ENCODE results near the gene ITGB5. TPM values are rescaled to one million over a fixed set of nuclear protein-coding genes. Genes with fewer than 3 reads are reported as not detected.

ITGB5 gene
- total RNA-seq, 1 experiment from 2014 or later, result 77.8 TPM

DNA sequence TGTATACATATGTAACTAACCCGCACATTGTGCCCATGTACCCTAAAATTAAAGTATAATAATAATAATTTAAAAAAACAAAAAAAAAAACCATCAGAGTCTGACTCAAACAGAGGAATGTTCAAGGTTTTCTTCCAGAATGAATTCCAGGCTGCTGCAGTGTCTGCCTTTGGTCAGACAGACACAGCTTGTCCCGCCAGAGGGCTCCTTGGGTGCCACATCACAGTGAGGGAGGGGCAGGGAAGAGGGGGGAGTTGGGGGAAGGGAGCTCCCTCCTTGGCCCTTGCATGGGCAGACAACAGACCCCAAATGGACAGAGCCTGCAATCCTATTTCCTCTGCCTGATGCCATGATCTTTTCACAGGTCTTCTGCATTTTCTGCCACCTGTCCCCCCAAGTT, 36.5 kb downstream of the ITGB5 start:
- H3K79me2 ChIP-seq (ENCODE audit: insufficient read depth, low read length), result no peaks in the 10 kb centered on the region
- ChIA-PET CTCF (no interaction called here), RAD21 (ENCODE audit: low non-redundant PET in 1 of 2, low total read pairs in 2 of 2, uncharacterized antibody in 2 of 2, unreplicated experiment in 2 of 2) (no interaction called here), POLR2A (no interaction called here)
- no peaks in the 10 kb centered on the region for H3K27me3 ChIP-seq (ENCODE audit: insufficient read depth, low read length)
- intact Hi-C loops (cut with micrococcal nuclease), result no loop called here
- no peak overlapping the region for H2AFZ ChIP-seq (ENCODE audit: low read depth, low read length, poor library complexity, severe bottlenecking)
- no peak overlapping the region for H3K4me3 ChIP-seq (replicated peaks in 1 of 2; ENCODE audit: low read depth in 1 of 2, low read length in 2 of 2)
- H3K4me2 ChIP-seq (ENCODE audit: low read length), result no peak overlapping the region
- ATAC-seq, result no peak
- H3K9me2 ChIP-seq (ENCODE audit: insufficient read depth), result no peaks in the 10 kb centered on the region
- no peak for DNase-seq (ENCODE audit: low read depth, low spot score)
- TF ChIP-seq TCF7L2 (IDR thresholded peaks at IDR 0.05; ENCODE audit: borderline replicate concordance, extremely low read depth, insufficient read depth, insufficient read length) (no peak), ZFX (IDR thresholded peaks at IDR 0.05) (no peak), RAD21 (IDR thresholded peaks at IDR 0.05; ENCODE audit: low read depth) (no peak), CEBPB (IDR thresholded peaks at IDR 0.05; ENCODE audit: low read depth) (no peak), SIN3A (IDR thresholded peaks at IDR 0.05; ENCODE audit: low read depth) (no peak), EGR1 (IDR thresholded peaks at IDR 0.05; ENCODE audit: low read depth) (no peak), SRF (IDR thresholded peaks at IDR 0.05; ENCODE audit: low read depth) (no peak), CBX3 (IDR thresholded peaks at IDR 0.05; ENCODE audit: low read depth) (no peak), FOSL1 (IDR thresholded peaks at IDR 0.05; ENCODE audit: low read depth) (no peak), CTCF (IDR thresholded peaks at IDR 0.05 in 2 of 3, conservative IDR thresholded peaks at IDR 0.05 in 1 of 3; ENCODE audit: borderline replicate concordance in 1 of 3, insufficient read depth in 1 of 3, low read depth in 2 of 3, low read length in 2 of 3) (no peak), YY1 (IDR thresholded peaks at IDR 0.05; ENCODE audit: extremely low read depth, insufficient replicate concordance, low read depth, low read length) (no peak), JUND (IDR thresholded peaks at IDR 0.05) (no peak)
- TF ChIP-seq, protein P1, sequence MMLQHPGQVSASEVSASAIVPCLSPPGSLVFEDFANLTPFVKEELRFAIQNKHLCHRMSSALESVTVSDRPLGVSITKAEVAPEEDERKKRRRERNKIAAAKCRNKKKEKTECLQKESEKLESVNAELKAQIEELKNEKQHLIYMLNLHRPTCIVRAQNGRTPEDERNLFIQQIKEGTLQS (IDR thresholded peaks at IDR 0.05), result no peak
- TF ChIP-seq, protein P2, sequence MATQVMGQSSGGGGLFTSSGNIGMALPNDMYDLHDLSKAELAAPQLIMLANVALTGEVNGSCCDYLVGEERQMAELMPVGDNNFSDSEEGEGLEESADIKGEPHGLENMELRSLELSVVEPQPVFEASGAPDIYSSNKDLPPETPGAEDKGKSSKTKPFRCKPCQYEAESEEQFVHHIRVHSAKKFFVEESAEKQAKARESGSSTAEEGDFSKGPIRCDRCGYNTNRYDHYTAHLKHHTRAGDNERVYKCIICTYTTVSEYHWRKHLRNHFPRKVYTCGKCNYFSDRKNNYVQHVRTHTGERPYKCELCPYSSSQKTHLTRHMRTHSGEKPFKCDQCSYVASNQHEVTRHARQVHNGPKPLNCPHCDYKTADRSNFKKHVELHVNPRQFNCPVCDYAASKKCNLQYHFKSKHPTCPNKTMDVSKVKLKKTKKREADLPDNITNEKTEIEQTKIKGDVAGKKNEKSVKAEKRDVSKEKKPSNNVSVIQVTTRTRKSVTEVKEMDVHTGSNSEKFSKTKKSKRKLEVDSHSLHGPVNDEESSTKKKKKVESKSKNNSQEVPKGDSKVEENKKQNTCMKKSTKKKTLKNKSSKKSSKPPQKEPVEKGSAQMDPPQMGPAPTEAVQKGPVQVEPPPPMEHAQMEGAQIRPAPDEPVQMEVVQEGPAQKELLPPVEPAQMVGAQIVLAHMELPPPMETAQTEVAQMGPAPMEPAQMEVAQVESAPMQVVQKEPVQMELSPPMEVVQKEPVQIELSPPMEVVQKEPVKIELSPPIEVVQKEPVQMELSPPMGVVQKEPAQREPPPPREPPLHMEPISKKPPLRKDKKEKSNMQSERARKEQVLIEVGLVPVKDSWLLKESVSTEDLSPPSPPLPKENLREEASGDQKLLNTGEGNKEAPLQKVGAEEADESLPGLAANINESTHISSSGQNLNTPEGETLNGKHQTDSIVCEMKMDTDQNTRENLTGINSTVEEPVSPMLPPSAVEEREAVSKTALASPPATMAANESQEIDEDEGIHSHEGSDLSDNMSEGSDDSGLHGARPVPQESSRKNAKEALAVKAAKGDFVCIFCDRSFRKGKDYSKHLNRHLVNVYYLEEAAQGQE (IDR thresholded peaks at IDR 0.05; ENCODE audit: low read depth), result no peak
- H3K4me1 ChIP-seq (ENCODE audit: control insufficient read depth in 1 of 2, insufficient read depth in 2 of 2, low read length in 2 of 2), result peaks cover 6 to 7% of the 10 kb centered on the region in 2 experiments; a peak in 3 of 4 replicates
- peaks cover 0 to 6% of the 10 kb centered on the region in 2 experiments; a peak in 2 of 4 replicates for H3K36me3 ChIP-seq (ENCODE audit: control insufficient read depth in 1 of 2, insufficient read depth in 2 of 2, low read length in 2 of 2)
- H3K27ac ChIP-seq (ENCODE audit: low read depth, low read length), result no peak overlapping the region
- no peaks in the 10 kb centered on the region for H3K9me3 ChIP-seq (ENCODE audit: control insufficient read depth in 1 of 2, insufficient read depth in 1 of 2, low read depth in 1 of 2, low read length in 2 of 2)
- H4K20me1 ChIP-seq (ENCODE audit: insufficient read depth), result no peaks in the 10 kb centered on the region
- BruUV-seq (replicated peaks), result no TSS peak
- no peak overlapping the region for H3K9ac ChIP-seq (ENCODE audit: low read length)
